Measurements from ENCODE around the gene RAP1GDS1.
"Not testable (repeated sequence)": the region's sequence is repeated elsewhere in the genome, so short reads cannot be mapped to it uniquely, and the experiment has no call there.

Gene RAP1GDS1

GRCh38 chr4:98358630-98359248, 97.6 kb downstream of the RAP1GDS1 start:
- no peak for DNase-seq

GRCh38 chr4:98359646-98360045, 98.5 kb downstream of the RAP1GDS1 start:
- no peak for DNase-seq

GRCh38 chr4:98363431-98363830, 102.2 kb downstream of the RAP1GDS1 start:
- DNase-seq = no peak

GRCh38 chr4:98366275-98366674, 105.1 kb downstream of the RAP1GDS1 start:
- not testable (repeated sequence) for DNase-seq

GRCh38 chr4:98368000-98368399, 106.8 kb downstream of the RAP1GDS1 start:
- DNase-seq = not testable (repeated sequence)

GRCh38 chr4:98369322-98369721, 108.1 kb downstream of the RAP1GDS1 start:
- DNase-seq = no peak

- no peak for DNase-seq
These were observed 113.5 kb downstream of the RAP1GDS1 start for GRCh38 chr4:98374643-98375042.

- DNase-seq = no peak
These were observed 116.4 kb downstream of the RAP1GDS1 start for GRCh38 chr4:98377559-98377958.

- DNase-seq = no peak
These were observed 120.1 kb downstream of the RAP1GDS1 start for GRCh38 chr4:98381306-98381705.

GRCh38 chr4:98383431-98384106, 122.4 kb downstream of the RAP1GDS1 start:
- DNase-seq = no peak

- no peak for DNase-seq
These were observed 124.6 kb downstream of the RAP1GDS1 start for GRCh38 chr4:98385831-98386230.

GRCh38 chr4:98387345-98388026, 126.3 kb downstream of the RAP1GDS1 start:
- DNase-seq = no peak

- no peak for DNase-seq
These were observed 132.9 kb downstream of the RAP1GDS1 start for GRCh38 chr4:98394134-98394533.

GRCh38 chr4:98399915-98400314, 138.7 kb downstream of the RAP1GDS1 start:
- DNase-seq = no peak

GRCh38 chr4:98406819-98407218, 145.6 kb downstream of the RAP1GDS1 start:
- DNase-seq = no peak

- no peak for DNase-seq
These were observed 150.5 kb downstream of the RAP1GDS1 start for GRCh38 chr4:98411731-98412130.

GRCh38 chr4:98416844-98417243, 155.7 kb downstream of the RAP1GDS1 start:
- no peak for DNase-seq

- DNase-seq = not testable (repeated sequence)
These were observed 159.0 kb downstream of the RAP1GDS1 start for GRCh38 chr4:98420151-98420550.

GRCh38 chr4:98421111-98421510, 159.9 kb downstream of the RAP1GDS1 start:
- DNase-seq = no peak

GRCh38 chr4:98423009-98423408, 161.8 kb downstream of the RAP1GDS1 start:
- no peak for DNase-seq

GRCh38 chr4:98430708-98431403, 169.7 kb downstream of the RAP1GDS1 start:
- DNase-seq = no peak

- peak; percentile 2 for DNase-seq
These were observed 172.5 kb downstream of the RAP1GDS1 start for GRCh38 chr4:98433691-98434090.

GRCh38 chr4:98434816-98435215, 173.6 kb downstream of the RAP1GDS1 start:
- DNase-seq = no peak

- no peak for DNase-seq
These were observed 183.2 kb downstream of the RAP1GDS1 start for GRCh38 chr4:98444371-98444770.

All from NCI-H1105 (cell line).